Mammary epithelial cell (primary cell): ENCODE measurements around the gene NR1H3.

Source experiments
- CTCF ChIP-seq, 2 donors: IDR thresholded peaks in 1 of 2; conservative IDR thresholded peaks in 1 of 2; 2 replicates each; pipeline ENCODE4 v1.5.1; 2011 to 2012; ENCODE audit warnings: inconsistent platforms in 2 of 2, low read length in 2 of 2, mild to moderate bottlenecking in 2 of 2, control low read depth in 1 of 2, low read depth in 1 of 2; ENCODE audit not compliant: insufficient read depth in 1 of 2; ENCODE audit errors: extremely low read depth in 1 of 2
- EZH2 ChIP-seq: IDR thresholded peaks from 2 replicates; pipeline ENCODE4 v1.6.1; 2012; ENCODE audit warnings: low read length, inconsistent platforms, borderline replicate concordance

GRCh38 chr11:47274495-47275235, 16.9 kb downstream of the NR1H3 start:
- TF ChIP-seq CTCF (conservative IDR thresholded peaks at IDR 0.05 in 1 of 2, IDR thresholded peaks at IDR 0.05 in 1 of 2; ENCODE audit: extremely low read depth in 1 of 2, insufficient read depth in 1 of 2, low read depth in 1 of 2, low read length in 2 of 2): no peak
- no peak for TF ChIP-seq EZH2
